Caco-2 (cell line): ENCODE data around the gene SHANK2. TPM values are rescaled to one million over a fixed set of nuclear protein-coding genes. Genes with fewer than 3 reads are reported as not detected.
A peak's percentile ranks its signal among the peaks of the same experiment; 100 is the strongest.

Experiments used
- BruUV-seq: library from RNA; stranded (reverse); fragments of 400-500 nt; replicated peaks from 2 replicates; lab custom pipeline; 2021; lab: Mats Ljungman, UMichigan
- CTCF ChIA-PET: fragments of 300-600 bp; sonication (Branson Sonifier 250); formaldehyde crosslinking; loops from one replicate; lab custom pipeline; 2022; ENCODE audit warnings: antibody characterized with exemption; lab: Charles Lee
- POLR2A ChIA-PET: fragments of 300-600 bp; sonication (Branson Sonifier 250); formaldehyde crosslinking; loops from one replicate; lab custom pipeline; 2022; ENCODE audit warnings: antibody characterized with exemption; lab: Charles Lee
- DNase-seq, 2 experiments: peaks; one replicate each; pipeline versions ENCODE4 v3.0.0 to v3.0.0-alpha.2; 2020 to 2022
- H3K27me3 ChIP-seq: replicated peaks from 2 replicates; pipeline ENCODE4 v1.6.0; 2011; ENCODE audit warnings: low read length; ENCODE audit not compliant: control insufficient read depth, insufficient read depth
- H3K36me3 ChIP-seq: 2 replicates; pipeline ENCODE4 v1.5.1; 2011; ENCODE audit warnings: low read length; ENCODE audit not compliant: control insufficient read depth, insufficient read depth
- H3K4me1 ChIP-seq: fragments of 250-450 bp; sonication (Bioruptor Pico); 2 replicates; pipeline ENCODE4 v1.5.1; 2020; ENCODE audit warnings: mild to moderate bottlenecking
- H3K4me3 ChIP-seq: 2 replicates; pipeline ENCODE4 v1.5.1; 2011; ENCODE audit warnings: low read depth, mild to moderate bottlenecking, control low read depth, low read length
- H3K9me3 ChIP-seq: fragments of 250-450 bp; sonication (Bioruptor Pico); 2 replicates; pipeline ENCODE4 v1.5.1; 2020; ENCODE audit warnings: mild to moderate bottlenecking, moderate library complexity
- H3K27ac Mint-ChIP-seq: one replicate; pipeline ENCODE4 v1.8.0; 2022; ENCODE audit warnings: mixed read lengths; ENCODE audit not compliant: unreplicated experiment
- H3K27me3 Mint-ChIP-seq: one replicate; pipeline ENCODE4 v1.8.0; 2022; ENCODE audit warnings: mixed read lengths; ENCODE audit not compliant: insufficient read depth, unreplicated experiment
- H3K36me3 Mint-ChIP-seq: one replicate; pipeline ENCODE4 v1.8.0; 2022; ENCODE audit warnings: mild to moderate bottlenecking, mixed read lengths; ENCODE audit not compliant: insufficient read depth, unreplicated experiment
- H3K4me1 Mint-ChIP-seq: one replicate; pipeline ENCODE4 v1.8.0; 2022; ENCODE audit warnings: low read depth, mixed read lengths; ENCODE audit not compliant: unreplicated experiment
- H3K4me3 Mint-ChIP-seq: one replicate; pipeline ENCODE4 v1.8.0; 2022; ENCODE audit warnings: mild to moderate bottlenecking, moderate library complexity, mixed read lengths; ENCODE audit not compliant: unreplicated experiment
- H3K9me3 Mint-ChIP-seq: one replicate; pipeline ENCODE4 v1.8.0; 2022; ENCODE audit warnings: mixed read lengths; ENCODE audit not compliant: unreplicated experiment
- intact Hi-C: fragments of 100-400 bp; cut with micrococcal nuclease; formaldehyde crosslinking; loops from one replicate; pipeline ENCODE4 v1.10.0; 2022; ENCODE audit not compliant: unreplicated experiment
- total RNA-seq: library from RNA; stranded (reverse); gene quantifications from 2 replicates; pipeline ENCODE4 v1.2.3, GENCODE V29; 2022
- TF ChIP-seq, protein P1 (sequence below), 2 experiments: fragments of 200-600 bp in 1 of 2; IDR thresholded peaks; 1 replicate in 1 of 2; 2 replicates in 1 of 2; pipeline versions ENCODE4 v1.5.1 to v1.8.0; 2011 to 2022; ENCODE audit warnings: antibody characterized with exemption in 1 of 2, control low read depth in 1 of 2, inconsistent platforms in 1 of 2, low read depth in 1 of 2, low read length in 1 of 2, mild to moderate bottlenecking in 1 of 2, moderate library complexity in 1 of 2; ENCODE audit not compliant: insufficient read depth in 1 of 2, severe bottlenecking in 1 of 2, unreplicated experiment in 1 of 2

SHANK2 gene
- total RNA-seq, 1 experiment from 2014 or later: 177 TPM

DNA sequence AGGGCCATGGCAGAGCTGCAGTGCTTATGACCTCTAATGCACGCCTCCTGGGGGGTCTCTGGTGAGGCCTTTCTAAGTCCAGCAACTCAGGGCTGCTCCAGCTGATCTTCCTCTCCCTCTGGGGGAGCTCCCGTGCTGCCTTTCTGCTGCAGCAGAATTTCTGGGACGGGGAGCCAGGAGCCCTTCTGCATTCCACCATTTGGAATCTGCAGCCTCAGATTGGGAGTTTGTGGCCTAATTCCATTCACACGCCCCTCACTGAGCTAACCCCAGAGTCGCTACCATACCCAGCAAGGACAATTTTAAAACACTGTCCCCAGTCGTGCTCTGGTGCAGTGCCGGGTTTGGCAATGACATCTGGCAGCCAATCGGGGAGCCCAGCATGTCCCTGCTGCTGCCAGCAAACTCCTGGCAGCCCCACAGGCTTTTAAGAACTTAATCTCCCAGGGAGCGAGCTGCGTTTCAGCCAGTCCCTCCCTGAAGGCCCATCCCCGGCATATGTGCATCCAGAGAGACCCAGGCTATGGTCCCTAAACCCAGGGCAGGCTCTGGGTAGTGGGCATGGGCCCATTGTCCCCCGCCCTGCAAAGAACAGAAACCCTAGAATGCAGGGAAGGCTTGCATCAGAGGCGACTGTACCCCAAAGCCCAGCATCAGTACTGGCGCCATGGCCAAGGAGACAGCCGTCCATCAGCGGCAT is 4.7 kb downstream of the SHANK2 start:
- BruUV-seq: no TSS peak
- CTCF ChIA-PET: interaction anchor here (0.6 to 1.2 kb wide), 2 partner anchors 36 to 68 kb away, joined by 3 to 4 read pairs; no protein-coding TSS in a partner anchor
- peaks cover 74% of the 10 kb centered on the region for H3K36me3 Mint-ChIP-seq
- Histone ChIP-seq H3K9me3 (no peaks in the 10 kb centered on the region), H3K27me3 (no peaks in the 10 kb centered on the region), H3K4me1 (peaks cover 20% of the 10 kb centered on the region), H3K4me3 (no peak overlapping the region), H3K36me3 (no peaks in the 10 kb centered on the region; the same call in none of the 2 replicates)
- no peaks in the 10 kb centered on the region for H3K9me3 Mint-ChIP-seq
- peak in 1 of 2 experiments; percentile 38 for DNase-seq
- peaks cover 29% of the 10 kb centered on the region for H3K4me1 Mint-ChIP-seq
- no peaks in the 10 kb centered on the region for H3K27me3 Mint-ChIP-seq
- intact Hi-C loops: no loop called here
- H3K4me3 Mint-ChIP-seq: no peak overlapping the region
- no peak overlapping the region for H3K27ac Mint-ChIP-seq
- TF ChIP-seq, protein P1, sequence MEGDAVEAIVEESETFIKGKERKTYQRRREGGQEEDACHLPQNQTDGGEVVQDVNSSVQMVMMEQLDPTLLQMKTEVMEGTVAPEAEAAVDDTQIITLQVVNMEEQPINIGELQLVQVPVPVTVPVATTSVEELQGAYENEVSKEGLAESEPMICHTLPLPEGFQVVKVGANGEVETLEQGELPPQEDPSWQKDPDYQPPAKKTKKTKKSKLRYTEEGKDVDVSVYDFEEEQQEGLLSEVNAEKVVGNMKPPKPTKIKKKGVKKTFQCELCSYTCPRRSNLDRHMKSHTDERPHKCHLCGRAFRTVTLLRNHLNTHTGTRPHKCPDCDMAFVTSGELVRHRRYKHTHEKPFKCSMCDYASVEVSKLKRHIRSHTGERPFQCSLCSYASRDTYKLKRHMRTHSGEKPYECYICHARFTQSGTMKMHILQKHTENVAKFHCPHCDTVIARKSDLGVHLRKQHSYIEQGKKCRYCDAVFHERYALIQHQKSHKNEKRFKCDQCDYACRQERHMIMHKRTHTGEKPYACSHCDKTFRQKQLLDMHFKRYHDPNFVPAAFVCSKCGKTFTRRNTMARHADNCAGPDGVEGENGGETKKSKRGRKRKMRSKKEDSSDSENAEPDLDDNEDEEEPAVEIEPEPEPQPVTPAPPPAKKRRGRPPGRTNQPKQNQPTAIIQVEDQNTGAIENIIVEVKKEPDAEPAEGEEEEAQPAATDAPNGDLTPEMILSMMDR (IDR thresholded peaks at IDR 0.05; ENCODE audit: insufficient read depth in 1 of 2, low read depth in 1 of 2, low read length in 1 of 2, severe bottlenecking in 1 of 2, unreplicated experiment in 1 of 2): no peak
- POLR2A ChIA-PET: no interaction called here

DNA sequence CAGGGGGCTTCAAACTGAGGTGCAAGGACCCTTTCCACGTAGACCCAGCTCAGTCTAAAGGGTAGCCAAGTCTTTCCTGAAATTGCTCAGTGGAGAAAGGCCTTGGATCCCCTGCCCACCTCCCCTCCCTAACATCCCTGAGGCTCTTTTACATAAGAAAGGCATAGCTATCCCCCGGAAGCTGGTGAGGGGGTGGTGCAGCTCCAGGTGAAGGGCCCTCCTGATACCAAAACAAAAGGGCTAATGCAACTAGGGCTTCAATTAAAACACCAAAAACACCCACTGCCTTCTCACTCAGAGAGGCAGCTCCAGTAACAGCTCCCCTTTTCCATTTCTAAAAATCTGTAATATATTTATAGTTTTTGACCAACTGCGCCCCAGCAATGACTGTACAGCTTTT is 5.8 kb downstream of the SHANK2 start:
- BruUV-seq: no TSS peak
- Mint-ChIP-seq H3K9me3 (no peaks in the 10 kb centered on the region), H3K27me3 (no peaks in the 10 kb centered on the region), H3K4me3 (no peak overlapping the region), H3K36me3 (peaks cover 83% of the 10 kb centered on the region), H3K4me1 (peaks cover 29% of the 10 kb centered on the region), H3K27ac (no peak overlapping the region)
- CTCF ChIA-PET: no interaction called here
- TF ChIP-seq, protein P1 (IDR thresholded peaks at IDR 0.05; ENCODE audit: insufficient read depth in 1 of 2, low read depth in 1 of 2, low read length in 1 of 2, severe bottlenecking in 1 of 2, unreplicated experiment in 1 of 2): no peak
- intact Hi-C loops: no loop called here
- DNase-seq: peak in 1 of 2 experiments; percentile 28
- POLR2A ChIA-PET: no interaction called here
- H3K36me3 ChIP-seq: no peaks in the 10 kb centered on the region; the same call in none of the 2 replicates
- H3K4me1 ChIP-seq: peaks cover 20% of the 10 kb centered on the region
- no peak overlapping the region for H3K4me3 ChIP-seq
- H3K9me3 ChIP-seq: no peaks in the 10 kb centered on the region
- H3K27me3 ChIP-seq: no peaks in the 10 kb centered on the region

DNA sequence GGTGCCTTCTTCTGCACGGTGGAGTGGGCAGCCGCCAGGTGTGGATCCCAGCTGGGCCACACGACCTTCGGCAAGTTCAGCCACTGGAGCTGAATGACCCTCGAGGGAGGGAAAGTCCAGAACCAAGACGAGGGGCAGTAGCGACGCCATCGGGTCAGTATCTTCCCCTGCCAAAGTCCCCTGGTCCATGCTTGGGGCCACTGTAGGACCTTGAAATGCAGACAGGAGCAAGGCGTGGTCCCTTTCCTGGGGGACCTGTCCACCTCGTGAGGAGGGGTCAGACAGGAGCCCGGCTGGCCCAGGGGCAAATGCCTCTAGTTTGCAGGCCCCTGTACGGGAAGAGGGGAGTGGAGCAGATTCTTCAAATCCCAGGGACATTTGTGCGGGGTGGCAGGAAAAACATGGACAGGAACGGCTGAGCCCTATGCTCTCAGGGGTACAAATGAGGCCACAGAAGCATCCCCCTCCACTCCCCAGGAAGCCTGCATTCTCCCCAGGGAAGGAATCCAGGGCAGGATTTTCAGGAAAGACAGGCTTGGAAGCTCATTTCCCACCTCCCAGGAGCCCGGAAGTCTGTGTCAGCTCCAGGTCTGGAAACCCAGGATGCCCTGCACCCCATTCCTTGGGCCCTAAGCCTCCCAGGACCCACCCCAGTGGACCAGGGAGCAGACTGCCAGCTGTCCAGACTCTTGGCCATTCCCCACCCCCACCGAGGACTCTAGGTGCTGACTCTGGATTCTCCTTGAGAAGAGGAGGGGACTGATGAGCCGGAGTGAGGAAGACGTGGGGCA is 6.6 kb downstream of the SHANK2 start:
- TF ChIP-seq, protein P1 (IDR thresholded peaks at IDR 0.05; ENCODE audit: insufficient read depth in 1 of 2, low read depth in 1 of 2, low read length in 1 of 2, severe bottlenecking in 1 of 2, unreplicated experiment in 1 of 2): no peak
- peak in 1 of 2 experiments; percentile 51 for DNase-seq
- no TSS peak for BruUV-seq
- H3K4me1 ChIP-seq: peaks cover 20% of the 10 kb centered on the region
- no peaks in the 10 kb centered on the region for H3K27me3 Mint-ChIP-seq
- H3K9me3 ChIP-seq: no peaks in the 10 kb centered on the region
- H3K36me3 ChIP-seq: no peaks in the 10 kb centered on the region; the same call in none of the 2 replicates
- peaks cover 35% of the 10 kb centered on the region for H3K4me1 Mint-ChIP-seq
- H3K9me3 Mint-ChIP-seq: no peaks in the 10 kb centered on the region
- H3K36me3 Mint-ChIP-seq: peaks cover 87% of the 10 kb centered on the region
- no peak overlapping the region for H3K4me3 ChIP-seq
- ChIA-PET CTCF (no interaction called here), POLR2A (no interaction called here)
- no peak overlapping the region for H3K27ac Mint-ChIP-seq
- H3K4me3 Mint-ChIP-seq: no peak overlapping the region
- H3K27me3 ChIP-seq: no peaks in the 10 kb centered on the region
- intact Hi-C loops: no loop called here
